Testis (tissue), 3 donors: ENCODE measurements around the gene PYGB. TPM values are rescaled to one million over a fixed set of nuclear protein-coding genes. Genes with fewer than 3 reads are reported as not detected.
"Not testable (repeated sequence)": the region's sequence is repeated elsewhere in the genome, so short reads cannot be mapped to it uniquely, and the experiment has no call there.

Experiments used
- DNase-seq: peaks from one replicate; pipeline ENCODE4 v3.0.0-alpha.2; 2019
- H3K27ac ChIP-seq, 2 donors: fragments of 200-600 bp; sonication (generic); one replicate each; pipeline ENCODE4 v1.5.1; 2019
- H3K27me3 ChIP-seq: fragments of 200-600 bp; sonication (generic); one replicate; pipeline ENCODE4 v1.5.1; 2019
- H3K36me3 ChIP-seq: fragments of 200-600 bp; sonication (generic); one replicate; pipeline ENCODE4 v1.5.1; 2017; ENCODE audit warnings: low read depth; ENCODE audit errors: missing control alignments
- H3K4me1 ChIP-seq: fragments of 200-600 bp; sonication (generic); one replicate; pipeline ENCODE4 v1.5.1; 2019
- H3K4me3 ChIP-seq, 2 donors: fragments of 200-600 bp; sonication (generic); one replicate each; pipeline ENCODE4 v1.5.1; 2017 to 2019
- H3K9me3 ChIP-seq: fragments of 200-600 bp; sonication (generic); one replicate; pipeline ENCODE4 v1.5.1; 2017
- POLR2A ChIP-seq: fragments of 450-650 bp; IDR thresholded peaks from one replicate; pipeline ENCODE4 v1.6.1; 2017; ENCODE audit warnings: antibody characterized with exemption, mild to moderate bottlenecking, moderate library complexity
- WGBS, 2 donors: methylation state at CpG; one replicate each; pipeline ENCODE4 v1.1.5; 2018; 5-methylcytosine and 5-hydroxymethylcytosine counted together
- intact Hi-C: fragments of 100-400 bp; cut with DNase I; formaldehyde crosslinking; loops from one replicate; pipeline ENCODE4 v1.15.1; 2023; ENCODE audit warnings: low total_unique reads
- polyA plus RNA-seq: library from polyadenylated mRNA; stranded (reverse); fragments of 350-450 nt; fragmentation: Illumina TruSeq; extraction: RNeasy Lipid Tissue Mini Kit (QIAGEN cat#74804); gene quantifications from one replicate; pipeline ENCODE4 v1.2.3, GENCODE V29; 2014; ENCODE audit warnings: low read depth, low replicate concordance; ENCODE audit not compliant: insufficient read depth
- total RNA-seq, 2 donors: library from RNA; depleted of rRNA; stranded (reverse); fragments of >200 nt; gene quantifications; one replicate each; pipeline ENCODE4 v1.2.3, GENCODE V29; 2016
- TF ChIP-seq, protein P1 (sequence below), 3 experiments: fragments of 450-650 bp in 2 of 3; fragments of 200-600 bp in 1 of 3; sonication (generic) in 1 of 3; IDR thresholded peaks; one replicate each; pipeline ENCODE4 v1.5.1; 2016 to 2019; ENCODE audit warnings: antibody characterized with exemption in 3 of 3, mild to moderate bottlenecking in 2 of 3, moderate library complexity in 1 of 3

The PYGB gene
- total and polyA plus RNA-seq, 3 donors from 2014 or later: 50.8 to 91.5 (median 91.5) TPM

DNA sequence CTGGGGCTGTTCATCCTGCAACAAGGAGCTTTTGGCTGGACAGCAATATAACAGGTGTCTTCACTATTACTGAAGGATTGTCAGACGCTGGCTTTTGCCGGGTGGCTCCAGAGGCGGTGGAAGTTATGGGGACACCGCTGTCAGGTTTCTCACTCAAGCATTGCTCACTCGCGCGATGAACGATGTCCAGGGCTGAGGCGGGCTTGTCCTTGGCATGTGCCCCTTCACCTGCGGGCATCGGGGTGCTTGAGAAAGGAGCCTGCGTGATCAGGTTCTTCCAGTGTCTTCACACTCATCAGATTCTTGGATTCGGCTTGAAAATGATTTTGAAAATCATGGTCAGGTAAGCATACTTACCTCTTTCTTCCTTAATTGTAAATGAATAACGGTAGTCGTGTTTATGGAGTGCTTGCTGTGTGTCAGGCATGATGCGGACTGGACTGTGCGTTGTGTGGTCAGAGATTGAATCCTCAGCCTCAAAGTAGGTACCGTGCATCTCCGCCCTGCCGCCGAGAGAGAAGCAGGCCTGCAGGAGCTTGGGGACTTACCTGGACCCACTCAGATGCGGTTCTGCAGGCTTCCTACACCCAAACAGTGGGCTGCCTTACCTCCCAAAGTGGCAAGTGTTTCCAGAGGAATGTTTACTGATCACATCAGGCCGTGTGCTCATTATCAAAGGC lies 18.3 kb upstream of the PYGB start:
- intact Hi-C loops: no loop called here
- H3K4me1 ChIP-seq: peaks cover 13% of the 10 kb centered on the region

DNA sequence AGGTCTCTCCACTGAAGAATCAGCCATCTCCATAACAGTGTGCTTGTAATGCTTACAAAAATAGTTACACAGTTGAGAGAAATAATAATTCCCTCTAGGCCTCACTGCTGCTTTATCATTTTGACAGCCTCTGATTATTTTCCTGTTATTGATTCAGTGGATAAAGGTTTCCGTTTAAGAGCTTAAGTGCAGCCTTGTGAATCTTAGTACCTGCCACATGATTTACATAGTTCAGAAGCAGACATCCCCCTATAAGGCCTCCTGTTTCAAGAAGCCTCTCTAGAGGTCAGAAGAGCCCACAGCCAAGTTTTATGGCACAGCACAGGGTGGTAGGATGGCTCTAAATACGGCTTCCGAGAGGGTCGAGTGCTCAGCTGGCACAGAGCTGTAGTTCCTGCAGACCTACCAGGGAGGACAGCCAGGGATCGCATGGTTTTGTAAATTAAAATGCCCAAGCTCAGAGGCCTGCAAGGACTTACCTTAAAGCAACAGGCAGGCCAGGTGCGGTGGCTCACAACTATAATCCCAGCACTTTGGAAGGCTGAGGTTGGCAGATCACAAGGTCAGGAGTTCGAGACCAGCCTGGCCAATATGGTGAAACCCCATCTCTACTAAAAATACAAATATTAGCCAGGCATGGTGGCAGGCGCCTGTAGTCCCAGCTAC lies 17.6 kb upstream of the PYGB start:
- no peak overlapping the region for H3K4me3 ChIP-seq
- TF ChIP-seq, protein P1, sequence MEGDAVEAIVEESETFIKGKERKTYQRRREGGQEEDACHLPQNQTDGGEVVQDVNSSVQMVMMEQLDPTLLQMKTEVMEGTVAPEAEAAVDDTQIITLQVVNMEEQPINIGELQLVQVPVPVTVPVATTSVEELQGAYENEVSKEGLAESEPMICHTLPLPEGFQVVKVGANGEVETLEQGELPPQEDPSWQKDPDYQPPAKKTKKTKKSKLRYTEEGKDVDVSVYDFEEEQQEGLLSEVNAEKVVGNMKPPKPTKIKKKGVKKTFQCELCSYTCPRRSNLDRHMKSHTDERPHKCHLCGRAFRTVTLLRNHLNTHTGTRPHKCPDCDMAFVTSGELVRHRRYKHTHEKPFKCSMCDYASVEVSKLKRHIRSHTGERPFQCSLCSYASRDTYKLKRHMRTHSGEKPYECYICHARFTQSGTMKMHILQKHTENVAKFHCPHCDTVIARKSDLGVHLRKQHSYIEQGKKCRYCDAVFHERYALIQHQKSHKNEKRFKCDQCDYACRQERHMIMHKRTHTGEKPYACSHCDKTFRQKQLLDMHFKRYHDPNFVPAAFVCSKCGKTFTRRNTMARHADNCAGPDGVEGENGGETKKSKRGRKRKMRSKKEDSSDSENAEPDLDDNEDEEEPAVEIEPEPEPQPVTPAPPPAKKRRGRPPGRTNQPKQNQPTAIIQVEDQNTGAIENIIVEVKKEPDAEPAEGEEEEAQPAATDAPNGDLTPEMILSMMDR (IDR thresholded peaks at IDR 0.05): no peak
- TF ChIP-seq POLR2A: no peak
- H3K9me3 ChIP-seq: no peaks in the 10 kb centered on the region
- DNase-seq: no peak
- H3K4me1 ChIP-seq: peaks cover 13% of the 10 kb centered on the region
- no peaks in the 10 kb centered on the region for H3K27me3 ChIP-seq
- intact Hi-C loops: no loop called here
- 78 to 79% methylated on average over 8 of the region's 8 CpGs for WGBS, 2 donors
- no peaks in the 10 kb centered on the region for H3K36me3 ChIP-seq
- H3K27ac ChIP-seq: no peak overlapping the region

More for the DNA sequence above, 18.3 kb upstream of the PYGB start:
- no peak for TF ChIP-seq POLR2A
- TF ChIP-seq, protein P1 (IDR thresholded peaks at IDR 0.05): no peak
- no peaks in the 10 kb centered on the region for H3K27me3 ChIP-seq
- H3K36me3 ChIP-seq: no peaks in the 10 kb centered on the region
- no peak overlapping the region for H3K4me3 ChIP-seq
- no peaks in the 10 kb centered on the region for H3K9me3 ChIP-seq
- WGBS, 2 donors: 90 to 91% methylated on average over 23 of the region's 23 CpGs
- H3K27ac ChIP-seq: no peak overlapping the region
- no peak for DNase-seq

DNA sequence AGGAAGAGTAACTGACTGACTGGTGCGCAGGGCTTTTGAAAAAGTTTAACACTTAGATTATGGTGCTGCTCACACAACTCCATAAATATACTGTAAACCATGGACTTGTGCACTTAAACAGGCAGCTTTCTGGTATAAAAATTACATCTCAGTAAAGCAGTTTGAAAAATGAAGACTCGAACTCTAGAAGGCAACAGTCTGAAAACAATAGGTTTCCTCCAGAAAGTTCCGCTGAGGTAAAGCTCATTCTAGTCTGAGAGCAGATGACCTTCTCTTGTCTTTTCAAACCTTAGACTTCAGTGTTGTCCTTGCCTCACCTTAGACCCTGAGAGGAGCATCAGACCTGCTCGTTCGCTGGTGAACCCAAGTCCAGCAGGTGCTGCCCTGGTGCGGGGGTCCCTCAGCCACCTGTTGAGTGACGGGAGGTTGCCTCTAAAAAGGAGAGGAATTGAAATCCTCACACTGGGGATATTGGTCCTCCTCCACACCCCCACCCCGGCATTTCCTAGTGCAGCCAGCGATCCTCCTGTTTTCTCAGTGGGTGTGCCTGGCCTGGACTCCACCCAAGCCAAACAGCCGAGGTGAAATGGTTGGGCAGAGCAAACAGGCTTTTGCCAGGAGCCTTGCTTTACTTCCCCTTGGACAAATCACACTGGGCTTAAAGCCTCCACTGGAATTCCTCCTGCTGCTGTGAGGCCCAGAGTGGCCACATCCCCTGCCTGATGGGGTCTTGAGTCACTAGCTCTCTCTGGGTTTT lies 14.7 kb upstream of the PYGB start:
- TF ChIP-seq POLR2A: no peak
- TF ChIP-seq, protein P1 (IDR thresholded peaks at IDR 0.05): no peak
- 59 to 69% methylated on average over 6 to 10 of the region's 10 CpGs for WGBS, 2 donors
- H3K27ac ChIP-seq: peak overlapping the region in 1 of 2 donors; percentile 23
- no peaks in the 10 kb centered on the region for H3K36me3 ChIP-seq
- intact Hi-C loops: no loop called here
- no peak overlapping the region for H3K4me3 ChIP-seq
- no peaks in the 10 kb centered on the region for H3K9me3 ChIP-seq
- H3K27me3 ChIP-seq: no peaks in the 10 kb centered on the region
- DNase-seq: peak; percentile 59
- peaks cover 2% of the 10 kb centered on the region for H3K4me1 ChIP-seq

DNA sequence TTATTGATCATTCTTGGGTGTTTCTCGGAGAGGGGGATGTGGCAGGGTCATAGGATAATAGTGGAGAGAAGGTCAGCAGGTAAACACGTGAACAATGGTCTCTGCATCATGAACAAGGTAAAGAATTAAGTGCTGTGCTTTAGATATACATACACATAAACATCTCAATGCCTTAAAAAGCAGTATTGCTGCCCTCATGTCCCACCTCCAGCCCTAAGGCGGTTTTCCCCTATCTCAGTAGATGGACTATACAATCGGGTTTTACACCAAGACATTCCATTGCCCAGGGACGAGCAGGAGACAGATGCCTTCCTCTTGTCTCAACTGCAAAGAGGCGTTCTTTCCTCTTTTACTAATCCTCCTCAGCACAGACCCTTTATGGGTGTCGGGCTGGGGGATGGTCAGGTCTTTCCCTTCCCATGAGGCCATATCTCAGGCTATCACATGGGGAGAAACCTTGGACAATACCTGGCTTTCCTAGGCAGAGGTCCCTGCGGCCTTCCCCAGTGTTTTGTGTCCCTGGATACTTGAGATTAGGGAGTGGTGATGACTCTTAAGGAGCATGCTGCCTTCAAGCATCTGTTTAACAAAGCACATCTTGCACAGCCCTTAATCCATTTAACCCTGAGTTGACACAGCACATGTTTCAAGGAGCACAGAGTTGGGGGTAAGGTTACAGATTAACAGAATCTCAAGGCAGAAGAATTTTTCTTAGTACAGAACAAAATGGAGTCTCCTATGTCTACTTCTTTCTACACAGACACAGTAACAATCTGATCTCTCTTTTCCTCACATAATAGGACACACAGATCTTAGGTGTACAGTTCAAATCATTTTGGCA lies 13.7 kb upstream of the PYGB start:
- intact Hi-C loops, H3K36me3 ChIP-seq, H3K27me3 ChIP-seq, DNase-seq, H3K4me3 ChIP-seq, H3K4me1 ChIP-seq, H3K9me3 ChIP-seq: not testable (repeated sequence)
- 65 to 67% methylated on average over 8 of the region's 8 CpGs for WGBS, 2 donors
- peak overlapping the region in 1 of 2 donors; percentile 23 for H3K27ac ChIP-seq
